HG02610 (cell line): ENCODE data around the gene HOXA6.

Experiments used
- ATAC-seq: cut with Tn5 transposase; IDR thresholded peaks from one replicate; pipeline ENCODE4 v1.9.1; 2021; ENCODE audit warnings: mild to moderate bottlenecking, moderate library complexity; ENCODE audit not compliant: unreplicated experiment

The HOXA6 gene

DNA sequence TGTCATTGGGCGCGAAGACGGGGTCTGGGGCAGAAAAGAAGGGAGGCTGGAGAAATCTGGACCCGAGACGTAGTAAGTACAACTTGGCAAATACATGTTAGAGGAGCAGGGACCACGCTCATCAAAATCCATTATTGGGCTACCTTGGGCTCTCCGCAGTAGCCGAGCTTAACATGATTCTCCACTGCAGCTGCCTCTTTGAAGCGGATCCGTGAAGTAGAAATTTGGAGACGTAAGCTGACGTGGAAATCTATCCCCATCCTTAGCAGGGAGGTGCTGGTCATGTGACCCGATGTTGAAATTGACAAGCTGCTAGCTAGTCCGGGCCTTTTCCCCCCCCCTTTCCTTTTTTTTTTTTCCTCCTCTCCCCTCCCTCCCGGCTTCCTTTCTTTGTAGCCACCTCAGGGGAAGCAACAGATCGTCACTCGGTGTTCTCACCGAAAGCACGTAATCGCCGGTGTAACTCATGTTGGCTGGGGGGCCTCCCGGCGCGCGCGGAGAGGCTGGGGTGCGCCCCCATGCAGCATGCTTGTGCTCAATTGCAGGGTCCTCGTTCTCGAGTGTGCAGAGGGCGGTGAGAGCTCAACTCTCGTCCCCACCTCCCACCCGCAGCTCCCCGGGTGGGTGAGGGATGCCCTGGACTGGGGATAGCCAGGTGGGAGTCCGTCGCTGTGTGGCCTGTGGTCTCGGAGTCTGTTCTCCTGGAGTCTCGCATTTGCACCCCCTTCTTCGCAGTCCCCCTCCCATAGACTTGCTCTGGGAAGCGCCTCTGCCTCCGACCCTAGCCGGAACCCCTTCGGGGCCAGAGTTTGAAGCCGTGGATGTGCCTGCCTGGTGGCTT is 37.7 kb upstream of the HOXA6 start, which contains the start of gene HOXA11:
TSS of gene HOXA11 (minus strand) at position 220 of the 841 bp plus-strand sequence. CDS start at position 132, 88 bp downstream.
- no peak for ATAC-seq

DNA sequence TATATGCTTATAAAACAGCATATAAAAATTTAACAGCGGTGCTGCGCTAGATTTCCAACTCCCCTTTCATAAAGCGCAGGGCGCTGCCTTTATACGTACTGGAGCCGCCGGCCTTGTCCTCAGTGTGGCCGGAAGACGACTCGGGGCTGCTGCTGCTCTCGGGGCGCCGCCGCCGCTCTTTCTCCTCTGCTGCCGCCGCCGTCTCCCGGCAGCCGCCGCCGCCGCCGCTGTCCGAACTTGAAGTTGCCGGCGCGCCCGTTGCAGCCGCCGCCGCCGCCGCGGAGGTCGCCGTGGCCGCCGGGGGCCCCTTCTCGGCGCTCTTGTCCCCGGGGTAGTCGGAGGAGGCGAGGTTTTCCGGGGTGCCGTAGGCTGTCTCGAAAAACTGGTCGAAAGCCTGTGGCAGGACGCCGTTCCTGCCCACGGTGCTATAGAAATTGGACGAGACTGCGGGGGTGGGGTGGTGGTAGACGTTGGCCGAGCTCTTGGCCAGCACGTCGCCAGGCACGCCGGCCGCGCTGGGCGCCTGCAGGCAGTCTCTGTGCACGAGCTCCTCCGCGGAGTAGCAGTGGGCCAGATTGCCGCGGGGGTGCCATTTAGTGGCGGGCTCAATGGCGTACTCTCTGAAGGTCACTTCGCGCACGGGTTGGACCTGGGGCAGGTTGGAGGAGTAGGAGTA is 36.9 kb upstream of the HOXA6 start:
- ATAC-seq, result no peak

DNA sequence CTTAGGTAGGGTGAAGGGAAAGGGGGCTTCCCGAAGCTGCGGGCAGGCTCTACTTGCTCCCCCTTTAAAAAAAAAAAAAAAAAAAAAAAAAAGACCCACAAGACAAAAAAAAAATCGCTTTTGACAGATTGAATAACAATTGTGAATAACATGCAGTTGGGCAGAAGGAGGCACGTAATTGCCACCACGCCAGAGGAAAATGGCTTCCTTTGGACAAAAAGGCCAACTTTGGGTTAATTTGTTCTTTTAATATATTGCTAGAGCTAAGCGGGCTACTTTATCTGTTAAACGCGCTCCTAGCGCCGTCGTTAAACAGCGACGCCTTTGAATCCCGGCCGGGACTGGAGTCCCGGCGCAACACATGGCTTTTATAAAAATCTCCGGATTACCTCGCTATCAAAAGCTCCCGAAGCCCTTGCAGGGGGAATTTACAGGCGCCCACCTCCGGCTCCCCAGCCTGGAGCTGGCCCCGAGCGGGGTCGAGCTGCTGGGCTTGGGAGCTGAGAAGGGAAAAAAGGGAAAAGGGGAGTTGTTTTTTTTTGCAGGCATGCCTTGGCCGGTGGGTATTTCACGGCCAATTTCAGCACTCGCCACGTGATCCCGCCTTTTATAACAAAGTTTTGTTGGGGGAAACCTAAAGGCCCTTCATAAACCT is 36.2 kb upstream of the HOXA6 start:
- no peak for ATAC-seq

DNA sequence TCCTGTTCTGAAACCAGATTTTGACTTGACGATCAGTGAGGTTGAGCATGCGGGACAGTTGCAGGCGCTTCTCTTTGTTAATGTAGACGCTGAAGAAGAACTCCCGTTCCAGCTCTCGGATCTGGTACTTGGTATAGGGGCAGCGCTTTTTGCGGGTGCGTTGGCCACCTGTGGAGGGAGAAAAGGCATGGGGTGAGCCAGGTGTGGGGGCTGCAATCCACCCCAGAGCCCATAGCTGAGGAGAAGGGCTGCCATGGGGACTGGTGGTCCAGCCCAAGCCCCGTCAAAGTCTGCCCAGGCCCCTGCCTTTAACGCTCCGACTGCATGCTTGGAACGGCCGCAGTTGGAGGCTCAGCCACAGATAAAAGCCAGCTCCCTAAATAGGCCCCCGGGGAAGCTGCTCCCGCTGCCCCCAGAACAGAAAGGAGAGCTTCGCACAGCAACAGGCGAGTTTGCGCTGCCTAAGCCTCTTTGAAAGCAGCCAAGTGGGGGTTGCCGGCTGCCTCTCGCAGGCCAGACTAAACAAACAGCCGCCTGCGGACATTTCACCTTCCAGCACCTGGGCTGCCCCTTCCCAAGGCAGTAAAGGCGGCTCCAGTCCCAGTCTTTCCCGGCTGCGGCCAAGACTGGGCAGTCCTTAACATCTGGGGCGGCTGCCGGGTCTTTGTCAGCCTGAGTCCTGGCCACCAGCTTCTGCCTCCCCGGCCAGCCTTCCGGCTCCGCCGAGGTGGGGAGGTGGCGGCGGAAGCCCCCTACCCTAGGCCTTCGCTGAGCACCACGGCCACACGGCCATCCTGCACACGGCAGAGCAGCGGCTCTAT is 35.5 kb upstream of the HOXA6 start:
- ATAC-seq, result no peak

DNA sequence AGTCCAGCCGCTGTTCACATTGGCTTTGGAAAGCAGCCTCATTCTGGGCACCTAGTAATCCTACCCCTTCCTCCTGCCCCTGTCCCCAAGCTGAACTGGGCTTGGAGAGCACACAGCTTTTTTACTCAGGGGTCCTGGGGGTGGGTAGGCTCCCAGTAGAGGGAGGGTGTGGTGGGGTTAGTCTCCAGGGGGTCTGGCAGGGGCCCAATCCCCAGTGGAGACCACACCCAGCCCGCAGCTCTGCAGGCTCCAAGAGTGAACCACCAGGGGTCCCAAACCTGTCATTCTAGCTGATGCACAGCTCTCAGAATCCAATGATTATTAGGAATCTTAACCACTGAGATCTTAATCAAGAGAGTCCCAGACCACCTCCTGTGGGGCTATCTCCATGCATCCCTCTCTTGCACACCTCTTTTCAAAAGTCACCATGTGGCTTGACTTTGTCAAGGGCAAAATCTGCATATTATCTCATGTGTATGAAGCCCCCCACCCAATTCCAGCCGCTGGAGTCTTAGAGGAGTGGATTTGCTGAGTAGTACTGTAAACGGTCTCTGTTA is 34.8 kb upstream of the HOXA6 start:
- no peak for ATAC-seq

DNA sequence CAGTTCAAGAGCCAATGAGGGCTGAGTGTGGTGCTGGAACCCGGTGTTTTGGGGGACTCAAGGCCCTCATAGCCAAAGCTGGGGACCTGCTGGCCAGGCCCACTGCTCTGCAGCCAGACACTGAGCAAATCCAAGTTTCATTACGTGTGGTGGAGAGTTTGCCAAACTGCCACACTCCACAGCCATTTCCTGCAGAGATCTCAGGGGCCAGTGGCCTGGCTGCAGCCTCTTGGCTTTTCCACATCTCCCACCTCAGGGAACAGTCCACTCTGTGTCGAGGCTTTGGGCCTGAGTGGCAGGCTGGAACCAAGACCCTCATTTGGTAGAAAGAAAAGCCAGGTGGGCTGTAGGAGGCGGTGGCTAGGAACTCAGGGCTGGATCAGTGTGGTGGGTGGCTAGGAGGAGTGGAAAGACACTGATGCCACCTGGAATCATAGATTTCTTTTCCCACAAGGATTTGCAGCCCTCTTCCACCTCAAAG is 34.3 kb upstream of the HOXA6 start:
- no peak for ATAC-seq

DNA sequence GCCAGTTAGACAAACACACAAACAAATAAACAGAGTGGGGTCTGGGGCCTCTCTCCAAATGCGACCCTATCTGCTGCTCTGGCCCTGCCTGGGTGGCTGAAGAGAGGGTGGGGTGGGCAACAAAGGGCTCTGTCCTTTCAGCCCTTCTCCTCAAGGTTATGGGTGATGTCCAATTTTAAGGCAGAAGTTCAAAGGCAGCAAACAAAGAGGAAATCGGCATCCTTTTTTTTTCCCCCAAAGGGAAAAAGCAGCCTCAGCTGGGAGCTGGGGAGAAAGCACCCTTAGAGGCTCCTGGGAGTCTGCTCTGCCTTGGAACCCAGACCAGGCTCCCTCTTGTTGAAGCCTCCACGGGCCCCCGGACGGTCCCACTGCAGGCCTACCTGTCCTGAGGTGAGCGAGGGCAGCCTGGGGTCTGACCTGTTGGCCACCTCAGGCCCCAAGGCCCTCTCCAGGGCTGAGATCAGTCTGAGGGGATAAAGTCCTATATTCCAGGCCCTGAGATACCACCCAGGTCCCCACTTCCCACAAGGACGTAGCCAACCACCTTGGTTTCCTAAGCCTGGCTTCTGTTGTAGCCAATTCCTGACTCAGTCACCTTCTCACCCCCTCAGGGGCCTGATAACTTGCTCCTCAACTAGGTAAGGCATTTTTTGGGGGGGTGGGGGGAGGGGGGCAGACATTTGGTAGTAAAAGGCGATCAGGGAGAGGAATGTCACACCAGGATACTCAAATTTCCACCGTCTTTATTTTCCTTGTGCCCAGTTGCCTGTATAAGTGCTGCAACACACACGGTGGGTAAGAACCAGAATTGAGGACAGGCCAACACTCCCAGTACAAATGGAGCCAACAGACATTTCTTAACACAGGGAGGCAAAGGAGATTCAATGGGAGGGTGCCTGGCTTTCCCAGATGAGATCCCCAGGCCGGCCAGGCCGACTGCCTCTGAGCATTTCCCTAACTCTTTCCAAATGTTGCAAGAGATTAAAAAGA is 33.2 kb upstream of the HOXA6 start:
- no peak for ATAC-seq

DNA sequence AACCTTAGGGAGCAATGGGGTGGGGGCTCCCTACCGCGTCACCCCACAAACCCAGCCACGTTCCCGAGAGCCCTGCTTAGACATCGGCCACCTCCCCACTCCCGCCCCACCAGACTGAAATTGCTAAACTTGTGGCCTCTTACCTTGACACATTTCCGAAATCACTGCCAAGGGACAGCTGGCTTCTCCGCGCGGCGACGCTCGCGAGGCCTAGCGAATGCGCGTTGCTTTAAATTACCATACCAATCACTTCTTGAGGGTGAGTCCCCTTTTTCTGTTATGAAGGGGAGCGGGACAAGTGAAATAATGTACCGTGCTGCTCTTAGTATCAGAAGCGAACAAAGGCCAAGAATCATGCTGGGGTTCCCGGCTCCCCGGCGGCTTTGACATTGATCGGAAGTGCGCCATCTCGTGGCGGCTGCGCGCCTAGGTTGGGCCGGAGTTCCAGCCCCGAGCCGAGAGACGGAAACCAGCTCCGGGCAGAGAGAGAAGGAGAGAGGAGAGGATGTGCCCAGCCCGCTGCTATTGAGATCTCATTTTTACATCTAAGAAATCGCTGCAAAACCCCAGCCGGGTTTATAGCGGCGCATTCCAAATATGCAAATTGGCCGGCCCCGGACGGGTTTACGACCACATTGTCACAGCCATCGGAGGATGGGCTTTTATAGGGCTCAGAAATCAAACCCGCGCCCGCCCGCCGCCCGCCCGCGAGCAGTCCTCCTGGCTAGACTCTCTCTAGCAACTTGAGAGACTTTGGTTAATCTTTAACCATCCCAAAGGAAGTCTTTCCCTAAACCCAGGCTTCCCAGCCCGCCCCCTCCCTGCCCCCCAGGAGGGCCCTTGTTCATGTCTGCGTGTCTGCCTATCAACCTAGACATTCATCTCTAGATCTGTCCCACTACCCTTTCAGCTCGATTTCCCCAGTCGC is 32.2 kb upstream of the HOXA6 start:
- no peak for ATAC-seq

DNA sequence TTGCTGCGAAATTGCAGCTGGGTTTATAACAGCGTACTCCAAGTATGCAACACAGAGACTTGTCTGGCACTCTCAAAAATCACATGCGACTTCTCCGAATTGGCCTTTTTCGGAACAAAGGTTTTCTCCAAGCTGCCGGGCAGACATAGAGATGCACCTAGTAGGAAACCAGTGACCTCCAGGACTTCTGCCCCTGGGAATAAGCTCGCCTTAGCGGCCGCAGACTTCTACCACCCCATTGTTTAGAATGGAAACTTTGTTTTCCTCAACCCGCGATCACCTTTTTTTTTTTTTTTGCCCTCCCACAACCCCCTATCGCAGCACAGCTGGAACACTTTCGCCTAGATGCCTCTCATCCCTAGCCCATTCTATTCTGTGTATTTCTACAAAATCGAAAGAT is 31.5 kb upstream of the HOXA6 start:
- ATAC-seq, result no peak

DNA sequence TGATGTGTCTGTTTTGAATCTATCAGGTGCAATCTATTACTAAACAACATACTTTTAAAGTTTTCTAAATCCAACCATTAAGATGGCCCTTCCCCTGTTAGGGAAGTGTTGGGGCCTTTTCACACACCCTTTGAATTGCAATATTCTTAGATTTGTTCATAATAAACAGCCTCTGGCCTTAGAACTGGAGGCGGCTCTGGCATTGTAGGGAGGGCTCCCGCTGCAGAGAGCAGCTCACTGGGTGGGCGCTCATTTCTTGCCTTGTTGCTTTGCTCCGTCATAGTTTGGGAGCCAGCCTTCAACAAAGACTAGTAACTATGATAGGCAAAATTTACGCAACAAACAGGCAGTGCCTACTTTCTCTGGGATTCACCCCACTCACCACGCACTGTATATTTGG is 30.8 kb upstream of the HOXA6 start:
- no peak for ATAC-seq

DNA sequence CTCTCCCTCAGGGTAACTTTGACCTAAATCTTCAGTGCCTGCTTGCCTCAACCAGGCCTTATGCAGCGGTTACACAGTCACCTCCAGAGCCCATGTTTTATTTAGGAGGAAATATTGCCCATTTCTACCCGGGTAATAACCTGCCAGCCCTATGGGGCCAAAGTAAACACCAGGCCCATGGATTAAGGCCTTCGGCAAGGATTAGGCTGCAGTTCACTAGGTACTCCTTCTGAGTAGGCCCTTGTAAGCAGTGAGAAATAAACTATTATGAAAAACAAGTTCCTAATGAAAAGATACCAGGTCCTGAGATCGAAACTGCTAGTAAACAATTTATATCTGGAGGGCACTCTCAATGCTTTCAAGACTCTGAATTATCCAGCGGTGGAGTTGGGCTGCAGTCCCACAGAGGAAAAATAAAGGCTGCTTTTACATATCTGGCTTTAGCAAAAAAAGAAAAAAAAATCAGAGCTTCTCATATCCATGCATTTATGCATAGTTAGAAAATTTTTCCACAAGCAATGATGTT is 30.3 kb upstream of the HOXA6 start:
- ATAC-seq, result no peak

DNA sequence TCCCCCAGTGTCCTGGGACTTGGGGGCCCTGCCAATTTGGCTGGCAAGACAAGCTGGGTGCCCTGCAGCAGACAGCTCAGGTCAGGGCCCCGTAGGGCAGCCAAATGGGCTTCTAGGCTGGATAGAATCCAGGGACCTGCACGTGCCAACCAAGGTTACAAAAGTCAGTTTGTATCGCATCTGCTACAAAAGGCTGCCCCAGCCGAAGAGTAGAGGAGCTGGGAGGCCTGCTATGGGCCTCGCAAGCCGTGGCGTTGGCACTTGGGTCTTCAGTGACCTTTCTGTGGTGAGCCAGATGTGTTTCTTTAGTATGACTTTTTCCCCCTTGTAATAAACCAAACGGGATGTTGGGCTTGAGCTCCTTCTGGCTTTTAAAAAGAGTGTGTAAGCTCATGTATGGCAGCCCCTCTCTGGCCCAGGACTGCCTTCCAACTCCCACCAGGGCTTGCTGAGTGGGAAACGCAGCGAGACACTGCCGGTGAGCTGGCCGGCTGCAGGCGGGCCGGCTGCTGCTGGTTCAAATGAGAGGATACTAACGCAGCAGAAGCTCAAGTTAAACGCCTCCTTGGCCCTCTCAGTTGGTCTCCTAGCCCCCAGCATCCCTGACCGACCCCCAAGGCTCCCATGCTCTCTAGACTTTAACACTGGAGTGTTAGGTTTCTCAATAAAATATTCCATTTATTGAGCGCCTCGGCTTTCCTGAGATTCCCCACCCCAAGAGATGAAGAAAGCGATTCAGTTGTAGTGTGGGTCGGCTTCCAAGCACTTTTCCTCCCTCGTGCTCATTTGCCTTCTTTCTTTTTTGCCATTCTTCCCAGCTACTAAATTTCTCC is 29.6 kb upstream of the HOXA6 start:
- ATAC-seq, result no peak

DNA sequence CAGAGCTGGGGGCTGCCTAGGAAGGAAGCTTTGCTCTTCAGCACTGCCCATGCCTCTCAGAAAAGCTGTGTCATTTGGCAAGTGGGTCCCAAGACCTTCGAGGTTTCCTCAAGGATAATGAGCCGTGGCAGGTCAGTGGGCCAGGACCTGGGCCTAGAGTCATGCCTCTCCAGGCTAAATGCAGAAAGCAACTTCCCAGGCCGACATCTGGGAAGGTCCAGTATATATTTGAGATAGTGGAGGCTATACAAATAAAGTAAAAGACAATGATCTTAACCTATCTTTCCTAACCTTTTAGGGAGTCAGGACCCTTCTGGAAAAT is 28.9 kb upstream of the HOXA6 start:
- ATAC-seq, result no peak

DNA sequence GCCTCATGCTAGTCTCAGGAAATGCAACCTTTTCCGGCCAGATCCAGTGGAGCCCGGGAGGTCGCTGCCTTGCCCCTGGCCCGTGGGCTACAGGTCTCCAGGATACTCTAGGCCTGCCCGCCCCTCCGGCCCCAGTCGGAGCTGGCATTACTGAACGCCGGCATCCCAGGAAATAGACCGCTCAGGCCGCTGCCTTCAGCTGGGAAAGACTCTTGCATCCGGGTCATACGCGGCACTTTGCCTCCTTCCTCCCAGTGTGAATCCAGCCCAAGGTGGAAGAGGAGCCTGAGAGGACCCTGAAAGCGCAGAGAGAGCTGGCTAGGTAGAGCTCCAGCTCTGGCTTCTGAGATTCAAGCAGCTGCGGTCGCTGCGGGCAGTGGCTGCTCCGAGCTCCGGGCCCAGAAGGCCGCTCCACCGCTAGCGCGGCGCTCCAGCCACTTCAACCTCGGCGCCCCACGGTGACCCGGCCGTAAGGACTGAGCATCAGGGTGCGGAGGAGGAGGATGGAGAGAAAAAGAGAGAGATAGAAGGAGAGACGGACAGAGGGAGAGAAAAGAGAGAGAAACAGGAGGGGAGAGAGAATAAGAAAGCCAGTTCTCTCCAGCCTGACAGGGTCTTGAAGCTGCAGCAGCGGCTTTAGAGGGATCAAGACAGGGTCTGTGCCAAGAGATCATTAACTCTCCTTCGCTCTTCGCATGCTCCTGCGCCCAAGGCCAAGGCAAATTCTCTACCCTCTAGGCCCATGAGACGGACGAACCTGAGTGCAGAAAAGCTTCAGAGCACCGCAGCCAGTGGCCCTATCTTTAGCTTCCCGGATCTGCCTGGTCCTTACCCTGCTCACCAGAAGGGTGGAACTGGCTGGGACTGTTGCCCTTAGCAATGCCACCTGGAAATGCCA is 28.3 kb upstream of the HOXA6 start:
- ATAC-seq, result no peak

DNA sequence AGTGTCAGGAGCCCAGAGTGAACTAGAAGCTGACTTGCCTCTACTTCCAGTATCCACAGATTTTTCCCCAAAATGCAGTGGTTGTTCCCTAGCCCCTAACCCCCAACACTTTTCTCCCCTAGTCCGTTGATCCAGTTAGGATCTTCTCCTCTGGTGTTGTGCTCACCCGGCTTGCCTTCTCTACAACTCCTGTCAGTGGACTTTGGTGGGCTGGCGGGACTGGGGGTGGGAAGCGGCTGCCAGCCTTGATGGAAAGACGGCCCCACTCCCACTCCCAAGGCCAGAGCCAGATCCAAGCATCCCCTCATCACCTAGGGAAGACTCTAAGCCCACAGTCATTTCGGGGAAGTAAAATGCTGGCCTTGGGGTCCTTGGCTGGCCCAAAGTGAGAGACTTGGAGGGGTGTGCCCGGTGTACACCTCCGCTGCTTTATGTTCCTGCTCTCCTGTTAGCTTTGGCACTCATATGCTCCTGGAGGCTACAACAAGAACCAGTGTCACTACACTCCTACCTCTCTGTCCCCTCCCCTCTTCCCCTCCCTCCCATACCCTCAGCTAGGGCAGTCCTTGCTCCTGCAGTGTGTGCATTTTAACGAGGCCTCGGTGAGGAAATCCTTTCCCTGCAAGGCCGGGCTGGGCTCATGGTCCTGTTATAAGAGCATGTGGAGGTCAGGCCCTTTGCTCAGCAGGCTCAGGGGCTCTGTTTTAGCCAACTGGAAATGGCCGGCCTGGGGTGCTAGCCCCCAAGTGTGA is 27.5 kb upstream of the HOXA6 start:
- ATAC-seq, result no peak
